Osteocyte (in vitro differentiated cells): ENCODE measurements around the gene REPIN1. TPM values are rescaled to one million over a fixed set of nuclear protein-coding genes. Genes with fewer than 3 reads are reported as not detected.

Experiments
- DNase-seq: peaks from one replicate; pipeline ENCODE4 v3.0.0; 2021; ENCODE audit warnings: mixed read lengths; ENCODE audit not compliant: unreplicated experiment; ENCODE audit errors: extremely low spot score
- H3K27ac Mint-ChIP-seq: one replicate; pipeline ENCODE4 v1.8.0; 2021; ENCODE audit warnings: mild to moderate bottlenecking, mixed read lengths; ENCODE audit not compliant: unreplicated experiment
- H3K27me3 Mint-ChIP-seq: one replicate; pipeline ENCODE4 v1.8.0; 2021; ENCODE audit warnings: mixed read lengths; ENCODE audit not compliant: unreplicated experiment
- H3K36me3 Mint-ChIP-seq: one replicate; pipeline ENCODE4 v1.8.0; 2021; ENCODE audit warnings: mixed read lengths; ENCODE audit not compliant: unreplicated experiment
- H3K4me1 Mint-ChIP-seq: one replicate; pipeline ENCODE4 v1.8.0; 2021; ENCODE audit warnings: mixed read lengths; ENCODE audit not compliant: unreplicated experiment
- H3K4me3 Mint-ChIP-seq: one replicate; pipeline ENCODE4 v1.8.0; 2021; ENCODE audit warnings: mild to moderate bottlenecking, moderate library complexity, mixed read lengths; ENCODE audit not compliant: unreplicated experiment
- H3K9me3 Mint-ChIP-seq: one replicate; pipeline ENCODE4 v1.8.0; 2021; ENCODE audit warnings: mixed read lengths; ENCODE audit not compliant: unreplicated experiment
- CTCF ChIP-seq: fragments of 200-600 bp; sonication (generic); IDR thresholded peaks from 2 replicates; pipeline ENCODE4 v1.5.0; 2021; ENCODE audit warnings: antibody characterized with exemption, mild to moderate bottlenecking, moderate library complexity
- total RNA-seq: library from RNA; stranded (reverse); gene quantifications from 2 replicates; pipeline ENCODE4 v1.2.1, GENCODE V29; 2021

Gene REPIN1
- total RNA-seq, 1 donor from 2014 or later: 66.3 TPM

- TF ChIP-seq CTCF: no peak
- Mint-ChIP-seq H3K9me3 (no peaks in the 10 kb centered on the region), H3K4me1 (peaks cover 32% of the 10 kb centered on the region)
Measured at GRCh38 chr7:150372271-150373048, 3.8 kb downstream of the REPIN1 start.

GRCh38 chr7:150373049-150373801 is 4.6 kb downstream of the REPIN1 start:
- DNase-seq: no peak
- Mint-ChIP-seq H3K27me3 (no peaks in the 10 kb centered on the region), H3K4me3 (no peak overlapping the region), H3K36me3 (peaks cover 19% of the 10 kb centered on the region), H3K4me1 (peaks cover 35% of the 10 kb centered on the region), H3K27ac (peak overlapping the region; percentile 8), H3K9me3 (no peaks in the 10 kb centered on the region)
- no peak for TF ChIP-seq CTCF

More at GRCh38 chr7:150372271-150373048, 3.8 kb downstream of the REPIN1 start:
- H3K27ac Mint-ChIP-seq: no peak overlapping the region
- DNase-seq: no peak
- no peaks in the 10 kb centered on the region for H3K27me3 Mint-ChIP-seq
- peaks cover 19% of the 10 kb centered on the region for H3K36me3 Mint-ChIP-seq
- H3K4me3 Mint-ChIP-seq: no peak overlapping the region

DNA sequence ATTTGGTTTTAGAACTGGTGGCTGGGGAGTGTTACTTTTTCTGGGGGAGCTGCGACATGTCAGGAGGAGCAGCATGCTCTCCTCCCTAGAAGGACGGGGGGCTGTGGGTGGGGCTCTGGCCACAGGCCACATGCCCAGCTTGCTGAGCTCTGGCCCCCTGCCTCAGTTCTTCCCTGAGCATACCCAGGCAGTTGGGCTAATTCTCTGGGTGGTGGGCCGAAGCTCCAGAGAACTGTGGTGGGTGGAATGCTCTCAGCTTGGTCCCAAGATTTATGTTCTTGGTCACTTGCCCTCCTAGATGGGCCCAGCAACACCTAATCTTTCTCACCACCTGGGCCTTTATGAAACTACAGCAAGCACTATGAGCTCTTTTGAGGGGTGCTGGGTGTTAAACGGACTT is 5.4 kb downstream of the REPIN1 start:
- Mint-ChIP-seq H3K27me3 (no peaks in the 10 kb centered on the region), H3K9me3 (no peaks in the 10 kb centered on the region), H3K36me3 (peaks cover 18% of the 10 kb centered on the region), H3K27ac (no peak overlapping the region), H3K4me1 (peaks cover 40% of the 10 kb centered on the region), H3K4me3 (no peak overlapping the region)
- no peak for DNase-seq
- no peak for TF ChIP-seq CTCF

DNA sequence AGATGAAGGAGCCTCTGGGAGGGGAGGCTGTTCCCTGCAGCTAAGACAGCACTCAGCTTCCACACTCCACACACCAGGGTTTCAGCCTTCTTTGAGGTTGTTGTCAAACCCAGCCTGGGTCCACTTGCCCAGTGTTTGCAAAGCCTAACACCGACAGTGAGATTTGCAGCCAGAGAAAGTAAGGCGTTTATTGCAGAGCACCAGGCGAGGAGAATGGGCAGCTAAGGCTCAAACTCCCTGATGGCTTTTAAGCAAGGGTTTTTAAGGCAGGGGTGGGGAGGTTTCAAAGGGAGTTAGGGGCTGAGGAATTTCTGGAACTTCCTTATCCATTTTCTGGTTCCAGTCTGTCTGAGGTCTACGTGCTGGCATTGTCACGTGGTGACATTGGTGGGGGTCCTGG is 5.8 kb downstream of the REPIN1 start:
- no peak overlapping the region for H3K27ac Mint-ChIP-seq
- peaks cover 40% of the 10 kb centered on the region for H3K4me1 Mint-ChIP-seq
- H3K9me3 Mint-ChIP-seq: no peaks in the 10 kb centered on the region
- H3K36me3 Mint-ChIP-seq: peaks cover 17% of the 10 kb centered on the region
- no peak for TF ChIP-seq CTCF
- no peak overlapping the region for H3K4me3 Mint-ChIP-seq
- no peaks in the 10 kb centered on the region for H3K27me3 Mint-ChIP-seq
- DNase-seq: no peak
